HFFc6 (cell line): ENCODE measurements around the gene GPR137B. TPM values are rescaled to one million over a fixed set of nuclear protein-coding genes. Genes with fewer than 3 reads are reported as not detected.
"Not testable (repeated sequence)": the region's sequence is repeated elsewhere in the genome, so short reads cannot be mapped to it uniquely, and the experiment has no call there.

Experiments used
- DNase-seq: peaks from one replicate; pipeline ENCODE4 v3.0.0-alpha.2; 2018
- H3K27ac Mint-ChIP-seq: 2 replicates; pipeline ENCODE4 v1.8.0; 2020; ENCODE audit warnings: mild to moderate bottlenecking, mixed read lengths
- H3K27me3 Mint-ChIP-seq: 2 replicates; pipeline ENCODE4 v1.8.0; 2021; ENCODE audit warnings: mild to moderate bottlenecking, moderate library complexity, mixed read lengths; ENCODE audit not compliant: insufficient read depth
- H3K36me3 Mint-ChIP-seq: 2 replicates; pipeline ENCODE4 v1.8.0; 2021; ENCODE audit warnings: low read depth, mixed read lengths
- H3K4me1 Mint-ChIP-seq: 2 replicates; pipeline ENCODE4 v1.8.0; 2020; ENCODE audit warnings: low read depth, mixed read lengths
- H3K4me3 Mint-ChIP-seq: 2 replicates; pipeline ENCODE4 v1.8.0; 2020; ENCODE audit warnings: mild to moderate bottlenecking, moderate library complexity, mixed read lengths
- H3K9me3 Mint-ChIP-seq: 2 replicates; pipeline ENCODE4 v1.8.0; 2020; ENCODE audit warnings: mild to moderate bottlenecking, mixed read lengths
- total RNA-seq, 6 experiments: library from RNA; stranded (reverse); fragmentation: NEBNext Ultra II Directional; extraction: Animal tissue kit (Norgen Biotek cat#: 25700); gene quantifications; 2 replicates in 1 of 6; 3 replicates in 5 of 6; pipeline ENCODE4 v1.2.3, GENCODE V29; 2021
- TF ChIP-seq, protein P1 (sequence below): fragments of 200-600 bp; sonication (generic); IDR thresholded peaks from 2 replicates; pipeline ENCODE4 v1.5.0; 2021; ENCODE audit warnings: antibody characterized with exemption, mild to moderate bottlenecking

The GPR137B gene
- total RNA-seq, 6 experiments from 2014 or later = 9.7 to 13.8 (median 11.9) TPM

DNA sequence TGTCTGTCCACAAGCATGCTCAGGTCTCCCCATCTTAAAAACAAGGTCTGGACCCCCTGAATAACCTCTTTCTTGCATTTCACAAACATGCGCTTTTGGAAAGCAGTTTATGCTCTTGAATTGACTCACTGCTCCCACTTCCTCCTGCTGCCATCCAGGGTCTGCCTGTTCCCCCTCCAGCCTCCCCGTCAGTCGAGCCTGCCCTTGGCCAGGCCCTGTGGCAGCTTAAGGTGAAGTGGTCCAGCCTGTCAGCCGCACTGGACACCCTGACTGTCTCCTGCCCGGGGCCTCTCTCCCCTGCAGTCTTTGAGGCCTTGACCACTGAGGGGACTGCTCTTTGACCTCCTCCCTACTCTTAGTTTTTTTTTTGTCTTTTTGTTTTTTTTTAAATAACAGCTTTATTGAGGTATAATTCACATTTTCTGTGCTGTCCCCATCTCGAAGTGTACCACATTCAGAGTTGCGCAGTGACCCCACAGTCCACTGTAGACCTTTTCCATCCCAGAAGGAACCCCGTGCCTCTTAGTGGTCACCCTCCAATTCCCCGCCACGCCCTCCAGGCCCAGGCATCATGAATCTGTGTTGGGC is 18.3 kb downstream of the GPR137B start:
- Mint-ChIP-seq H3K9me3 (peaks cover 18% of the 10 kb centered on the region), H3K4me3 (no peak overlapping the region), H3K4me1 (no peaks in the 10 kb centered on the region), H3K36me3 (peaks cover 15% of the 10 kb centered on the region), H3K27me3 (peaks cover 5% of the 10 kb centered on the region; the same call in 1 of the 2 replicates), H3K27ac (no peak overlapping the region)
- TF ChIP-seq, protein P1, sequence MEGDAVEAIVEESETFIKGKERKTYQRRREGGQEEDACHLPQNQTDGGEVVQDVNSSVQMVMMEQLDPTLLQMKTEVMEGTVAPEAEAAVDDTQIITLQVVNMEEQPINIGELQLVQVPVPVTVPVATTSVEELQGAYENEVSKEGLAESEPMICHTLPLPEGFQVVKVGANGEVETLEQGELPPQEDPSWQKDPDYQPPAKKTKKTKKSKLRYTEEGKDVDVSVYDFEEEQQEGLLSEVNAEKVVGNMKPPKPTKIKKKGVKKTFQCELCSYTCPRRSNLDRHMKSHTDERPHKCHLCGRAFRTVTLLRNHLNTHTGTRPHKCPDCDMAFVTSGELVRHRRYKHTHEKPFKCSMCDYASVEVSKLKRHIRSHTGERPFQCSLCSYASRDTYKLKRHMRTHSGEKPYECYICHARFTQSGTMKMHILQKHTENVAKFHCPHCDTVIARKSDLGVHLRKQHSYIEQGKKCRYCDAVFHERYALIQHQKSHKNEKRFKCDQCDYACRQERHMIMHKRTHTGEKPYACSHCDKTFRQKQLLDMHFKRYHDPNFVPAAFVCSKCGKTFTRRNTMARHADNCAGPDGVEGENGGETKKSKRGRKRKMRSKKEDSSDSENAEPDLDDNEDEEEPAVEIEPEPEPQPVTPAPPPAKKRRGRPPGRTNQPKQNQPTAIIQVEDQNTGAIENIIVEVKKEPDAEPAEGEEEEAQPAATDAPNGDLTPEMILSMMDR = no peak
- no peak for DNase-seq

DNA sequence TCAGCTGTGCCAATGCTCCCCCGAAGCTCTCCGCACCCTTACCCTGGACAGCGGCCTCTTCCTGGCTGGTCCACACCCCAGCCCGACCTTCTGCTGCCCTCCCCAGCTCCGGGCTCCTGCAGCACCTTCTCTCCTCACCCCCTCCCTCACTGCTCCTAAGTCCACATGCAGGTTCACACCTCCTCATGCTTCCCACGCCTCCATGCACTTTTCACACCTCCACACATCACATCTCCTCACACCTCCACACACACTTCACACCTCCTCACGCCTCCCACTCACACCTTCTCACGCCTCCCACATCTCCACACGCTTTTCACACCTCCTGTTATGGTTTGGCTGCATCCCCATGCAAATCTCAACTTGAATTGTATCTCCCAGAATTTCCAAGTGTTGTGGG is 18.9 kb downstream of the GPR137B start:
- H3K9me3 Mint-ChIP-seq = peaks cover 18% of the 10 kb centered on the region
- H3K4me1 Mint-ChIP-seq = no peaks in the 10 kb centered on the region
- peaks cover 5% of the 10 kb centered on the region; the same call in 1 of the 2 replicates for H3K27me3 Mint-ChIP-seq
- TF ChIP-seq, protein P1 = no peak
- H3K27ac Mint-ChIP-seq = no peak overlapping the region
- no peak overlapping the region for H3K4me3 Mint-ChIP-seq
- H3K36me3 Mint-ChIP-seq = peaks cover 15% of the 10 kb centered on the region
- no peak for DNase-seq

DNA sequence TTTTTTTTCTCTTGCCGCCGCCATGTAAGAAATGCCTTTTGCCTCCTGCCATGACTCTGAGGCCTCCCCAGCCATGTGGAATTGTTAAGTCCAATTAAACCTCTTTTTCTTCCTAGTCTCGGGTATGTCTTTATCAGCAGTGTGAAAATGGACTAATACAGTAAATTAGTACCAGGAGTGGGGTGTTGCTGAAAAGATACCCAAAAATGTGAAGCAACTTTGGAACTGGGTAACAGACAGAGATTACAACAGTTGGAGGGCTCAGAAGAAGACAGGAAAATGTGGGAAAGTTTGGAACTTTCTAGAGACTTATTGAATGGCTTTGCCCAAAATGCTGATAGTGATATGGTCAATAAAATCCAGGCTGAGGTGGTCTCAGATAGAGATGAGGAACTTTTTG is 19.4 kb downstream of the GPR137B start:
- H3K27me3 Mint-ChIP-seq, H3K4me3 Mint-ChIP-seq, DNase-seq, H3K4me1 Mint-ChIP-seq, H3K27ac Mint-ChIP-seq: not testable (repeated sequence)
- peaks cover 18% of the 10 kb centered on the region for H3K9me3 Mint-ChIP-seq
- peaks cover 15% of the 10 kb centered on the region for H3K36me3 Mint-ChIP-seq

DNA sequence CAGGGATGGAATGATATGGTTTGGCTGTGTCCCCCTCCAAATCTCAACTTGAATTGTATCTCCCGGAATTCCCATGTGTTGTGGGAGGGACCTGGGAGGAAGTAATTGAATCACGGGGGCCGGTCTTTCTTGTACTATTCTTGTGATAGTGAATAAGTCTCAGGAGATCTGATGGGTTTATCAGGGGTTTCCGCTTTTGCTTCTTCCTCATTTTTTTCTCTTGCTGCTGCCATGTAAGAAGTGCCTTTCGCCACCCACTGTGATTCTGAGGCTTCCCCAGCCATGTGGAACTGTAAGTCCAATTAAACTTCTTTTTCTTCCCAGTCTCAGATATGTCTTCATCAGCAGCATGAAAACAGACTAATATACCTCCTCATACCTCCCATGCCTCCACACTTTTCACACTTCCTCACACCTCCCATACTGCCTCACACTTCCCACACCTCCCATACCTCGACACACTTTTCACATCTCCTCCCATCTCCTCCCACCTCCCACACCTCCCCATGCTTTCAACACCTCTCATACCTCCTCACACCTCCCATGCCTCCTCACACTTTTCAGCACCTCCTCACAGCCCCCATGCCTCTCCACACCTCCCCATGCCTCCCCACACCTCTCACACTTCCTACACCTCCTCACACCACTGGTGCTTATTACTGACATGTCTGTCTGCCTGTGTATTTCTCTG is 21.3 kb downstream of the GPR137B start:
- peak overlapping the region; percentile 12; the same call in 1 of the 2 replicates for H3K4me3 Mint-ChIP-seq
- peaks cover 18% of the 10 kb centered on the region for H3K9me3 Mint-ChIP-seq
- no peak overlapping the region for H3K27ac Mint-ChIP-seq
- no peaks in the 10 kb centered on the region for H3K4me1 Mint-ChIP-seq
- peaks cover 5% of the 10 kb centered on the region for H3K27me3 Mint-ChIP-seq
- H3K36me3 Mint-ChIP-seq = peaks cover 15% of the 10 kb centered on the region
- TF ChIP-seq, protein P1 = no peak
- no peak for DNase-seq

DNA sequence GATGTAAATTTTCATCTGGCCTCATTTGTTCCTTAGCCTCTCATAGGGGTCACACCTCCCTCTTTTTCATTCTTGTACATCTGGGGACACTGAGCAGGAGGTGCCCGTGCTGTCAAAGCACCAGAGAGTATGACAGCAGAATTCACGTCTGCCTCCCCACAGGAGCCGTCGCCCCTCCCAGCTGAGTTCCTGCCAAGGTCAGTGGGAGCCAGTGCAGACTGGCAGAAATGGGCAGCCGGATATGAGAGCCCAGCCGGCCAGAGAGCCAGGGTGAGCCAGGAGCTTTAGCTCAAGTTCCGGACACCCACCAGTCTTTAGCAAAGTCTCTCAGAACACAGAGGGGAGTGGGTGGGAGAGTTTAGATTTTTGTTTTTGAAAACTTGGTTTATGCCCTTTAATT is 21.9 kb downstream of the GPR137B start:
- Mint-ChIP-seq H3K27me3 (peaks cover 4% of the 10 kb centered on the region), H3K4me3 (no peak overlapping the region), H3K27ac (no peak overlapping the region)

More for the DNA sequence above, 21.9 kb downstream of the GPR137B start:
- Mint-ChIP-seq H3K4me1 (no peaks in the 10 kb centered on the region), H3K36me3 (peaks cover 15% of the 10 kb centered on the region), H3K9me3 (peaks cover 18% of the 10 kb centered on the region)
- TF ChIP-seq, protein P1 = no peak
- no peak for DNase-seq
